ENCODE data around the gene PKN3. TPM values are rescaled to one million over a fixed set of nuclear protein-coding genes. Genes with fewer than 3 reads are reported as not detected.

Gene PKN3
- total RNA-seq, 1 donor, result 2.6 TPM

DNA sequence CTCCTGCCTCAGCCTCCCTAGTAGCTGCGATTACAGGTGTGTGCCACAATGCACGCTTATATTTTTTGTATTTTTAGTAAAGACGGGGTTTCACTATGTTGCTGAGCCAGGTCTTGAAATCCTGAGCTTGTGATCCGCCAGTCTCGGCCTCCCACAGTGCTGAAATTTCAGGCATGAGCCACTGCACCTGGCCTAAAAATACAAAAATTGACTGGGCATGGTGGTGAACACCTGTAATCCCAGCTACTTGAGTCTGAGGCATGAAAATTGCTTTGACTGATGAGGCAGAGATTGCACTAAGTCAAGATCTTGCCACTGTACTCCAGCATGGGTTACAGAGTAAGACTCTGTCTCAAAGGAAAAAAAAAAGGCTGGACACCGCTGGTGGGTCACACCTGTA is 32.5 kb upstream of the PKN3 start:
- TF ChIP-seq, protein P1, sequence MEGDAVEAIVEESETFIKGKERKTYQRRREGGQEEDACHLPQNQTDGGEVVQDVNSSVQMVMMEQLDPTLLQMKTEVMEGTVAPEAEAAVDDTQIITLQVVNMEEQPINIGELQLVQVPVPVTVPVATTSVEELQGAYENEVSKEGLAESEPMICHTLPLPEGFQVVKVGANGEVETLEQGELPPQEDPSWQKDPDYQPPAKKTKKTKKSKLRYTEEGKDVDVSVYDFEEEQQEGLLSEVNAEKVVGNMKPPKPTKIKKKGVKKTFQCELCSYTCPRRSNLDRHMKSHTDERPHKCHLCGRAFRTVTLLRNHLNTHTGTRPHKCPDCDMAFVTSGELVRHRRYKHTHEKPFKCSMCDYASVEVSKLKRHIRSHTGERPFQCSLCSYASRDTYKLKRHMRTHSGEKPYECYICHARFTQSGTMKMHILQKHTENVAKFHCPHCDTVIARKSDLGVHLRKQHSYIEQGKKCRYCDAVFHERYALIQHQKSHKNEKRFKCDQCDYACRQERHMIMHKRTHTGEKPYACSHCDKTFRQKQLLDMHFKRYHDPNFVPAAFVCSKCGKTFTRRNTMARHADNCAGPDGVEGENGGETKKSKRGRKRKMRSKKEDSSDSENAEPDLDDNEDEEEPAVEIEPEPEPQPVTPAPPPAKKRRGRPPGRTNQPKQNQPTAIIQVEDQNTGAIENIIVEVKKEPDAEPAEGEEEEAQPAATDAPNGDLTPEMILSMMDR (IDR thresholded peaks at IDR 0.05; ENCODE audit: insufficient read depth, low read depth, low read length), result no peak
- no peak overlapping the region for H3K4me3 ChIP-seq (ENCODE audit: low read depth, low read length)
- DNase-seq (ENCODE audit: low read depth), result no peak

DNA sequence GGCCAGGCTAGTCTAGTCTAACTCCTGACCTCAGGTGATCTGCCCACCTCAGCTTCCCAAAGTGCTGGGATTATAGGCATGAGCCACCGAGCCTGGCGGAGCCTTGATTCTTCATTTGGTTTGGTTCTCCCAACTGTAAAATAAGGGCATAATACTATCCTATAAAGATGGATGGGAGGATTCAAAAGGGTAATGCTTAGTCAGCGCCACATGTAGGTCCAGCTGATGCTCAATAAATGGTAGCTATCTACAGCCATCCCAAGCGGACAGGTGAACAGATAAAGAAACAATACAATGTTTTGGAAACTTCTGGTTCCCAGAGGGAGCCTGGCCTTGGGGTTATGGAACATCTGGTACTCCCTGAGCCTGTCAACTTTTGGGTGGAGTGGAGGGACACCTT is 26.9 kb upstream of the PKN3 start:
- no peak for DNase-seq (ENCODE audit: low read depth)
- TF ChIP-seq, protein P1 (IDR thresholded peaks at IDR 0.05; ENCODE audit: insufficient read depth, low read depth, low read length), result no peak
- no peak overlapping the region for H3K4me3 ChIP-seq (ENCODE audit: low read depth, low read length)

DNA sequence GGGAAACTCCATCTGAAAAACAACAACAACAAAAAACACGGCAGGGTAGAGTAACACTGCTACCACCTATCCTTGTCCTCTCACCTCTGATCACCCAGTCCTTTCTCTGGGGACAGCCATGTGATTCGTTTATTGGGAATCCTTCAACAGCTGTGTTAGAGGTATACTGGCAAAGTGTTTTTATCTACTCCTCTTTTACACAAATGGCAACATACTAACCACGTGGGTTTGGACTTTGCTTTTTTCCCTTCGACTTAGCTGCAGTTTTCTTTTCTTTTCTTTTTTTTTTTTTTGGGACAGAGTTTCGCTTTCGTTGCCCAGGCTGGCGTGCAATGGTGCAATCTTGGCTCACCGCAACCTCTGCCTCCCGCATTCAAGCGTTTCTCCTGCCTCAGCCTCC is 24.5 kb upstream of the PKN3 start:
- H3K4me3 ChIP-seq (ENCODE audit: low read depth, low read length), result no peak overlapping the region
- TF ChIP-seq, protein P1 (IDR thresholded peaks at IDR 0.05; ENCODE audit: insufficient read depth, low read depth, low read length), result no peak
- no peak for DNase-seq (ENCODE audit: low read depth)

DNA sequence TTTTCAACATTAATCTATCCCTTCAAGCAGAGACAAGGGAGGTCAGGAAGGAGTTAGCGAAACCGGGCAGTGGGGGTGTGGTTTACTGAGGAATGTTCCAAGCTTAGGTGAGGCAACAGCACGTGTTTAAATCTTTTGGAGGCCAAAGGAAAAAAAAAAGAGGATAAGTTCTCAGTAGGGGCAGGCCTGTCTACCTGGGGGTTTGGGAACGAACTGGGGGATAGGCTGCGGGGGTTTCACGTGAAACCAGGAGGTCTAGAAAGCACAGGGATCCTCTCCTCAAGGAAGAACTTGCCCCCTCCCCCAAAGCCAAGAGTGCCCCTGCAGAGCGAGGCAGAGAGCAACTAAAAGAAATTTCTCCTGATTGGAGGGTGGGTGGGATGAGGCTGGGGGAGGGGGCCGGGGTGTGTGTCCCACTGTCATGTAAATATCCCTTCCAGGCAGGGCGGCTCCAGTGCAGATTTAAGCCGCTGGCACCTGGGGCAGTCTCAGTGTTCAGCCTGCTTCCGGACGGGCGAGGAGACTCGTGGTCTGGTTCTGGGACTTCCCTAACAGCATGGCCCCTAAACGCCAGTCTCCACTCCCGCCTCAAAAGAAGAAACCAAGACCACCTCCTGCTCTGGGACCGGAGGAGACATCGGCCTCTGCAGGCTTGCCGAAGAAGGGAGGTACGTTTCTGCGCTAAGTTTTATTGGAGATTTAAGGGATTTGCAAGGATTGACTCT is 18.8 kb upstream of the PKN3 start:
- TF ChIP-seq, protein P1 (IDR thresholded peaks at IDR 0.05; ENCODE audit: insufficient read depth, low read depth, low read length), result no peak
- DNase-seq (ENCODE audit: low read depth), result peak; percentile 77
- peak overlapping the region; percentile 69 for H3K4me3 ChIP-seq (ENCODE audit: low read depth, low read length)

DNA sequence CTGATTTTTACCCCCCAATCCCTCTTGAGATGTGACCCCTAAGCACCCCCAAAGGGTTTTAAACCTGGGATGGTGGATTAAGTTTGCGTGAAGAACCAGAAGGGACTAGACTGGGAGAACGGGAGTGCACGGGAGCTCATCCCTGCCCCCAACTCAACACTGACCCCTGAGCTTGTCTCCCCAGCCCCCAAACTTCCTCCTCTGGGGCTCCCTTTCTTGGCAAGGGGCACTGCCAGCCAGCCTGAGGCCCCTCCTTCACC is 18.3 kb upstream of the PKN3 start:
- no peak for DNase-seq (ENCODE audit: low read depth)
- TF ChIP-seq, protein P1 (IDR thresholded peaks at IDR 0.05; ENCODE audit: insufficient read depth, low read depth, low read length), result no peak
- peak overlapping the region; percentile 69 for H3K4me3 ChIP-seq (ENCODE audit: low read depth, low read length)

DNA sequence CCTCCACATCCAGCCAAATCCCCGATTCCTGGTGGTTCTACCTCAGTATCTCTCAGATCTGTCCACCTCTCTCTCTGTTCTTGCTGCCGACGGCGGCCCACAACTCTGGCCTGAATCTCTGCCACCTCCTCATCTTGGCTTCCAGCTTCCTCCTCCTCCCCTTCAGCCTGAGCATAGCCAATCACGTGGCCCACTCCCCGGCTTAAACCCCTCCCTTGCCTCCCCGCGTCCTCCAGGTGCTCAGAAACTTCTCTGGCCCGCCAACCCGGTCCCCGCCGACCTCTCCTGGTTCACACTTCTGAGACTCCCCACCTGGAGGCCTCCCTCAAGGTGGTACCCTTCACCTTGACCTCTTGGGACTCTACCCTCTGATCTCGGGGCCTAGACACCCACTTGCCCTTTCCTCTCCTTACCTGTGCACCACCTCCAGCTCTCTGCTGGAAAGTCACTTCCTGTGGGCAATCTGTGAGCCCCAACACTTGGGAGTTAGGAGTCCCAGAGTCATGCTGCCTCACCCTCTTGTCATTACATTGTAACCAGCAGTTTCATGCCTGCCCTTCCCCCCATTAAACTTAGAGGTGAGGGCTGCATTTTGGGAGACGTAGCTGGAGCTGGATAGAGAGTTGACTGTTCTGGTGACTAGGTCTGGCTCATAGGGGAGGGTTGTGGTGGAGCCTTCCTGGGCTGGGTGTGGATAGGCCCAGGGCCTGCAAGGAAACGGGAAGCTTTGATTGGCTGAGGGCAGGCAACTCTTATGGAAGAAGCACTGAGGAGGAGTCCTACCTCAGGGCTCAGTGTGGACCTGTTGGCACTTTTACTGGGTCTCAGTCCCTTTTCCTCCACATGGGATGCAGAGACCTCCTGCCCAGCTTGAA is 17.7 kb upstream of the PKN3 start:
- peak overlapping the region; percentile 69 for H3K4me3 ChIP-seq (ENCODE audit: low read depth, low read length)
- TF ChIP-seq, protein P1 (IDR thresholded peaks at IDR 0.05; ENCODE audit: insufficient read depth, low read depth, low read length), result no peak
- DNase-seq (ENCODE audit: low read depth), result peak; percentile 72
